ENCODE results near the gene NYNRIN.

- TF ChIP-seq CTCF (IDR thresholded peaks at IDR 0.05; ENCODE audit: low read length), result no peak
- no peak for TF ChIP-seq EZH2 (IDR thresholded peaks at IDR 0.05; ENCODE audit: borderline replicate concordance, low read length)
Measured at GRCh38 chr14:24465368-24465767, 66.6 kb downstream of the NYNRIN start.
